GM21737 (cell line): ENCODE results near the gene SH2B2.
"Not testable (repeated sequence)": the region's sequence is repeated elsewhere in the genome, so short reads cannot be mapped to it uniquely, and the experiment has no call there.

Experiments
- ATAC-seq: cut with Tn5 transposase; IDR thresholded peaks from one replicate; pipeline ENCODE4 v1.9.1; 2021; ENCODE audit warnings: mild to moderate bottlenecking, moderate library complexity; ENCODE audit not compliant: unreplicated experiment

The SH2B2 gene

GRCh38 chr7:102284891-102285539, 1.7 kb upstream of the SH2B2 start:
- no peak for ATAC-seq

GRCh38 chr7:102285540-102286236, 980 bp upstream of the SH2B2 start:
- ATAC-seq = no peak

GRCh38 chr7:102287111-102287980, 678 bp downstream of the SH2B2 start:
- no peak for ATAC-seq

- ATAC-seq = no peak
Measured at GRCh38 chr7:102287981-102288278, 1.3 kb downstream of the SH2B2 start.

DNA sequence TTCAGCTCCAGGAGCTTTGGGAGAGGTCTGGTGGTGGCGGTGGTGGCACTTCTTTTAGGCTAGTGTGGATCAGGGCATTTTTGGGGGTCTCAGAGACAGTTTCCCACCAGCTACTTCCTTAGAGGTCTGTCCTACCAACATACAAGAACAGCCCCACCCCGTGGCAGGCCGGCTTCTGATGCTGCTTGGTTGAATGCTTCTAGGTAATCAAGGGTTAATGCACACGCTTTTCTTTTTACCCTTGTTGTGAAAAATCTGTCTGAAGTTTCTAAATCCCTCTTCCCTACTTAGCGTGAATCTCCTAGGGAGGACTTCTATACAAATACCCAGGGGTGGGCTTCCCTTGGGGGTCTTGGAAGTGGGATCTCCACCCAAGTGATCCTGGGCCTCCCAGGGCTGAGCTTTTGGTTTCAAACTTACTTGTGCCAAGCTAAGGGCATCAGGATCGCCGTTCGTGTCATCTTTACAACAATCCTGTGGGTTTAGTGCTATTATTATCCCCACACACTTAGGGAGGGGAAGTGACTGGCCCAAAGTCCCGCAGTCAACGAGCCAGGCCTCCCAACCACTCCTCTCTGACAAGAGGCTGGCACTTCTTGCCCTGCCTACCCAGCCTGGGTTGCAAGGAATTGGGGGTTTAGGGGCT, 1.7 kb downstream of the SH2B2 start:
- ATAC-seq = no peak

DNA sequence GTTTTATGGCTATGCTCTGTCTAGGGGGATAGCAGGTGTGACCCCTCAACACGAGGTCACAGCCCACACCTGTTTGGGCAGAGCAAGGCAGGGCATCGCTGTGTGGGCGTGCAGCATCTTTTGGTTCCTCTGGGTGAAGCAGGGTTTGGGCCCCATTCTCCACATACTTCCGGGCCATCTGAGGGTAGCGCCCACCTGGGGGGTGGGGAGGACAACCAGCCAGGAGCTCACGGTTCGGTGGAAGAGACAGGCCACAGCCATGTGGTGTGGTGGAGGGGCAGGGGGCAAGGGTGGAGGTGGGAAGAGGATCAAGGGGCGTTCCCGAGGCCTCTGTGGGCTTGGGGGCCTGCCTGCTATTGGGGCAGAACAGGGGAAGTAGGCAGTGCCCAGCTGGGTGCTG, 2.4 kb downstream of the SH2B2 start:
- ATAC-seq = no peak

DNA sequence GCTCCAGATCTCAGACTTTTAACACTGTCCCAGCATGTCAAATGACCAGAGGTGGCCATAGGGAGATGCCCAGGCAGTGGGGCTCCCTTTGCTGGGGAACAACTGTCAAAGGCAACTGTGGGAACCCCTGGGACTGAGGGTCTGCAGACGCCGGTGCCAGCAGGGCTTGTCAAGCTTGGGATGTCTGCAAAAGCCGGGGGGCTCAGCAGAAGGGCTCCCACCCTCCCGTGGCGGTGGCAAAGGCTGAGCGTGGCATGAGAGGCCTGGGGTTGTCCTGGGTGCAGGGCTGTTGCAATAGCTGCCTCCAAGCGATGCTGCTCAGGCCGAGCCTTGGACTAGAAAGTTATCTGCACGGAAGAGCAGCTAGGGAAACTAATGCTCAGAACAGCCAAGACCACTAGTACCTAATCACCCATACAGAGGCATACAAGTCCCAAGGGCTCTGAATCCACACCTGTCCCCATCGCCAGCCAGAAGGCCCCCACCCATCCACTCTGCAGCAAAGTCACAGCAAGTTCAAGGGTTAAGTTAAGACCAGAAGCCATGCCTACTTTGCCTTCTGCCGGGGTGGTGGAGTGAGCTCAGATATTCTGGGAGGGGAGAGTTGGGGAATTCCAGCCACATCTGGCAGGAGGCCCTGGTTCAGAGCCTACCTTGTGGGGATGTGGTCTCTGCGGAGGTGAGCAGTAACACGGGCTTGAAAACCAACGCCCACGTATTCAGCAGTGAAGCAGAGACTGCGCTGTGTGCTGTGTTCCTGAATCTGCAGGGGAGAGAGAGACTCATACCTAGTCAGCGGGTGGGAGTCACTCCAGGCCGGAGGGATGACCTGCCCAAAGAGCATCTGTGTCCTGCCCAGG, 4.6 kb downstream of the SH2B2 start:
- ATAC-seq = peak; percentile 25

GRCh38 chr7:102291916-102292267, 5.2 kb downstream of the SH2B2 start:
- no peak for ATAC-seq

DNA sequence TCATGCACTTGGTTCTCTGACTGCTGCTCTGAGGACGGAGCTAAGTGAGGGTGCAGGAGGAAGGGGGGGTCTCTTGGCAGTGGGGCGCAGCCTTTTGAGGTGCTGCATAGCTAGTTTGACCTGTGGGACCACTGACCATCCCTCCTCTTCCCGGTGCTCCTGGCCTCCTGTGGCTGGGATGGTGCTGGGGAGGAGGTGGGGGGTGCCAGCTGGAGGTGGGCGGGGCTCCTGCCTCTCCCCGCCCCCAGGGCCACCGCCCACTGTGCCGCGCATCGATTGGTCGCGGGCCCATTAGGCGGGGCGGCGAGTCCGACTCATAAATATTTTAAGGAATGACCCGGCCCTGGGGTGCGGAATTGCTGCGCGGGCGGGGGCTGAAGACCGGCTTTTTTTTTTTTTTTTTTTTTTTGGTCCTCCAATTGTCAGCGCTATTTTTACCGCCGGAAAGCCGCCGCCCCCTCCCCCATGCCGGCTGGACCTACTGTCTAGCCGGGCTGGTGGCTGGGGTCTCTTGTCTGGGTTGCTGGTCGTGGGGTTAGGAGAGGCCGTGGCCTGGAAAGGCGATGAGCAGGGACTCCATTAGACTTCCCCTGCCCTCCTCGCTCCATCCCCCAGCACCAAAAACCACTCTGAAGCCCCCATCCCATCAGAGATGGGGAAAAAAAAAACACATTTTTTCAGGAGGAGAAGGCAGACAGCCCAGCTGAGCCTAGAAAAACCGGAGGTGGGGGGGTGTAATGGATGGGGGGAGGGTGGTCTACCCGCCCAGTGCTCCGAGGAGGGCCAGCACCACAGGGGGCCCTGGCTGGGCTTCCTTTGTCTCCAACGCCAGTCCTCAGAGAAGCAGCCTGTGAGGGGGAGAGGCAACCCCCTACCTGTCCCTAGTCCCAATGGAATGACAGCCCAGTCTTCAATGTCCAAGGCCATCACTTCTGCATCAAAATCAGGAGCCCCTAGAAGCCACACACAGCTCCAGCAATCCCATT, 6.4 kb downstream of the SH2B2 start:
- no peak for ATAC-seq

GRCh38 chr7:102294589-102294988, 7.9 kb downstream of the SH2B2 start:
- ATAC-seq = no peak

DNA sequence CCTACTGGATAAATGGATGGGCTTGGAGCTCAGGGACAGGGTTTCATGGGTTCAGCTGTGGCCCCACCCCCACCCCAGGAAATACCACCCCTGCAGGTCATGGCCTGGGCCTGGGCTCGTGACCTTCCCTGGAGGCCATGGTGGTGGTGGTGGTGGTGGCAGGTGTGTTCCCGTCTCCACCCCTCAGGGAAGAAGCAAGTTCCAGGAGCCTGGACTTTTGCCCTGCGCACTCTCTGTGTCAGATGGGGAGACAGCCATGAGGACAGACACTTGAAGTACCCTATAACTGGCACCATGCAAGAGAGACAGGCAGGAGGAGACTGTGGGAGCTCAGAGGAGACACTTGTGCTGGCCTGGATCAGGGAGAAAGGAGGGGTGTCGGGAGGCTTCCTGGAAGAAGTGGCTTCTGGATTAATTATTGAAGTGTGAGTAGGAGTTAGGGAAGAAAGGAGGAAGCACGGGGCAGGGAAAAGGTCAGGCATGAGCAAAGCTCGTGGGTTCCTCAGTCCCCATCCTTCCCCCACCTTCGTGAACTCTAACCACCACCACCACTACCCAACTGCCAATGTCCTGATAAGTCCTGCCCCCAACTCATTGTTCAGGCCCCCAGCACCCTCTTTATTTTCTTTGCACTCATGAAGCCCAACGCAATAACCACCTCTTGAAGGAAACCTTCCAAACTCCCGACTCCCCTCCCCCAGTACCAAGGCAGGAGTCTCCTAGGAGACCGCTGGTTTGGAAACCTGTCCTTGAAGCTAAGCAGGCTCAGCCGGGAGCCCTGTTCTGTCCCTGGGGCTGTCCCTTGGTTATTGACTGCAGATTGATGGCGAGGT, 8.9 kb downstream of the SH2B2 start:
- ATAC-seq = no peak

DNA sequence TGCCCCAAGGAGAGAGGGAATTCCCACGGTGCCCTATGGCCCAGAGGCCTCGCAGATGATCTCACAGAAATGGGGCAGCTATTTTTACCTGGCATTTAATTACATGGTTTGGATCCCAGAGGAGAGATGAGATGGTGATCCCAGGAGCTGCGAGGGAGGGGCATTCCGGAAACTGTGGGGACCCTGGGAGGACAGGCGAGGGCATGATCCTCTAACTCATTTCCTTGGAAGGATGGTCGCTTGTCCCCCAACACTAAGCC, 9.4 kb downstream of the SH2B2 start:
- ATAC-seq = no peak

DNA sequence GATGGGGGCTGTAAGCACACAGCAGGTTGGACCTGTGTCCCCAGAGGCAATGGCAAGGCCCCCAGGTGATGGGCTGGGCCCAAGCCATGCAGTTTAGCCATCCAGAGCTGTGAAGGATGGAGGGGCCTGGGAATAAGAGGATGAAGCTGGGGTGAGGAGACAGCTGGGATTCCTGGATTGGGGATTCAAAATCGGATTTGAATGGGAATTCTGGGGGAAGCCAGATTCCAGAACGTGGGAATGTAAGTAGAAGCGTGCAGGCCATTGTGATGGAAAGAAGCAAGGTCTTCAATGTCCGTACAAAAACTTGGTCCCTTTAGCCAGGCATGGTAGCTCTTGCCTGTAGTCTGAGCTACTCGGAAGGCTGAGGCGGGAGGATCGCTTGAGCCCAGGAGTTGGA, 9.8 kb downstream of the SH2B2 start:
- ATAC-seq = no peak

DNA sequence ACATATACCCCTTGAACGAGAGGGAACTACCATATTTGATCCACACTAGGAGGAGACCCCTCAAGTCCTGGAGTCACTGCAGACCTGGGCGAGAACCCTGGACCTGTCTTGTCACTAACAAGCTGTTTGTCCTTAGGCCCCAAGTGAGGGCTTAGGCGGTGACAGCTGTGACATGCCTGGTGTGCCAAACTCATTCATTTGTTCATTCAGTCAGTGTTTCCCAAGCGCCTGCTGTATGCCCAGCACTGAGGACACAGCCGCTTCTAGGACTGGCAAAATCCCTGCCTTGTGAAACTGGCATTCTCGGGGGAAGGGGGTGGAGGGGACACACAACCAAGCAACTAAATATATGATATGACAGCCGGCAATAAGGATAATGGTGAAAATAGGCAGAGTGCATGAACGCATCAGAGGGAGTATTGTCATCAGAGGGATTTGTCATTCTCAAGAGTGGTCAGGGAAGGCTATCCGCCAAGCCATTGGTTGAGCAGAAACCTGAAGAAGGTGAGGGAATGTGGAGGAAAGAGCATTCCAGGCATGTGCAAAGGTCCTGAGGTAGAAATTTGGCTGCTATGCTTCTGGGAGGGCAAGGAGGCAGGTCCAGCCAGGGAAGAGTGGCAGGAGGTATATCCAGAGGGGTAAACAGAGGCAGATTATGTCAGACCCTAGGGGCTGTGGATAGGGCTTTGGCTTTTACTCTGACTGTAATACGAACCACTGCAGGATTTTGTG, 11.0 kb downstream of the SH2B2 start:
- ATAC-seq = no peak

GRCh38 chr7:102300643-102301221, 14.1 kb downstream of the SH2B2 start:
- ATAC-seq = no peak

- not testable (repeated sequence) for ATAC-seq
Measured at GRCh38 chr7:102301367-102301766, 14.7 kb downstream of the SH2B2 start.

- no peak for ATAC-seq
Measured at GRCh38 chr7:102302025-102302424, 15.4 kb downstream of the SH2B2 start.
